H4 (cell line): Measurements from ENCODE around the gene NBPF14. TPM values are rescaled to one million over a fixed set of nuclear protein-coding genes. Genes with fewer than 3 reads are reported as not detected.
A peak's percentile ranks its signal among the peaks of the same experiment; 100 is the strongest.
"Not testable (repeated sequence)": the region's sequence is repeated elsewhere in the genome, so short reads cannot be mapped to it uniquely, and the experiment has no call there.

Source experiments
- DNase-seq: peaks from one replicate; pipeline ENCODE4 v3.0.0-alpha.2; 2015; ENCODE audit warnings: low spot score
- total RNA-seq: library from RNA; depleted of rRNA; stranded (reverse); fragments of >200 nt; shearing (Covaris generic); gene quantifications from 2 replicates; pipeline ENCODE4 v1.2.3, GENCODE V29; 2014; rRNA removed

The NBPF14 gene, protein sequence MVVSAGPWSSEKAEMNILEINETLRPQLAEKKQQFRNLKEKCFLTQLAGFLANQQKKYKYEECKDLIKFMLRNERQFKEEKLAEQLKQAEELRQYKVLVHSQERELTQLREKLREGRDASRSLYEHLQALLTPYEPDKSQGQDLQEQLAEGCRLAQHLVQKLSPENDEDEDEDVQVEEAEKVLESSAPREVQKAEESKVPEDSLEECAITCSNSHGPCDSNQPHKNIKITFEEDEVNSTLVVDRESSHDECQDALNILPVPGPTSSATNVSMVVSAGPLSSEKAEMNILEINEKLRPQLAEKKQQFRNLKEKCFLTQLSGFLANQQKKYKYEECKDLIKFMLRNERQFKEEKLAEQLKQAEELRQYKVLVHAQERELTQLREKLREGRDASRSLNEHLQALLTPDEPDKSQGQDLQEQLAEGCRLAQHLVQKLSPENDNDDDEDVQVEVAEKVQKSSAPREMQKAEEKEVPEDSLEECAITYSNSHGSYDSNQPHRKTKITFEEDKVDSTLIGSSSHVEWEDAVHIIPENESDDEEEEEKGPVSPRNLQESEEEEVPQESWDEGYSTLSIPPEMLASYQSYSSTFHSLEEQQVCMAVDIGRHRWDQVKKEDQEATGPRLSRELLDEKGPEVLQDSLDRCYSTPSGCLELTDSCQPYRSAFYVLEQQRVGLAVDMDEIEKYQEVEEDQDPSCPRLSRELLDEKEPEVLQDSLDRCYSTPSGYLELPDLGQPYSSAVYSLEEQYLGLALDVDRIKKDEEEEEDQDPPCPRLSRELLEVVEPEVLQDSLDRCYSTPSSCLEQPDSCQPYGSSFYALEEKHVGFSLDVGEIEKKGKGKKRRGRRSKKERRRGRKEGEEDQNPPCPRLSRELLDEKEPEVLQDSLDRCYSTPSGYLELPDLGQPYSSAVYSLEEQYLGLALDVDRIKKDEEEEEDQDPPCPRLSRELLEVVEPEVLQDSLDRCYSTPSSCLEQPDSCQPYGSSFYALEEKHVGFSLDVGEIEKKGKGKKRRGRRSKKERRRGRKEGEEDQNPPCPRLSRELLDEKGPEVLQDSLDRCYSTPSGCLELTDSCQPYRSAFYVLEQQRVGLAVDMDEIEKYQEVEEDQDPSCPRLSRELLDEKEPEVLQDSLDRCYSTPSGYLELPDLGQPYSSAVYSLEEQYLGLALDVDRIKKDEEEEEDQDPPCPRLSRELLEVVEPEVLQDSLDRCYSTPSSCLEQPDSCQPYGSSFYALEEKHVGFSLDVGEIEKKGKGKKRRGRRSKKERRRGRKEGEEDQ (N-terminal part only)
- total RNA-seq: 7.3 and 8.0 TPM in 2 replicates

DNA sequence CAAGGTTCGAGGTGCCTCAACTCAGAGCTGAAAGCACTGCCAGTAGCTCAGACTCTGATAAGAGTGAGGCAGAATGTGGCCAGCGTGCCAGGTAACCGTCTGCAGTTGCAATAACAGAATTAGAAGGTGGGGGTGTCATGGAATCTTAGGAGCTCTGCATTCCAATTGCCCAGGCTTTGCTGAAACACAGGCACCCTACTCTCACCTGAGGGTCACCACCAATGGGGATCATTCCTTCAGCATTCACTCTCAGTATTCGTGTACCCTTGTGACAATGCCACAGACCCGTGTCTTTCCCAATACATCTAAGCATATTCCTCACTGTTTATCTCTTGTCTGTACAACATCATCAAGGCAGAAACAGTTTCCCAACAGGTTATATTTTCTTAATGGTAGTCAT is at the start of gene NBPF14:
TSS of gene NBPF14 (minus strand) at position 101 of the 400 bp plus-strand sequence. CDS start 294 bp downstream, outside the sequence.
- not testable (repeated sequence) for DNase-seq

DNA sequence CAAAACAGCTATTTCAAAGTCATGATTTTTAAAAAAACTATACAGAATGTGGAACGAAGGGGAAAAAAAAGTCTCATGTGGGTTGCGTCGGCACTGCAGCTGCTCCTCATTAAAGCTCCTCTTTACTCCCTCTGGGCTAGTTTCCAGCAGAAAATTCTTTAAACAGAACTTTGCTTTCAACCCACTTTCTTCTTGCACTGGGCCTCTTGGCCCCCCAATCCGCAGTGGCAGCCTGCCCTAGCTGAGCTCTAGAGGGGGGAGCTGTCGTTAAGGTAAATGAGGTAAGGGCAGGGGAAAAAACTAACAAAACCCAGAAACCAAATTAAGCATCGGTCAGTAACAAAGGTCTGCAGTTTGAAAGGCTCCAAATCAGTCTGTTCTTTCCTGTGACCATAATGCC is 29.6 kb upstream of the NBPF14 start:
- not testable (repeated sequence) for DNase-seq

DNA sequence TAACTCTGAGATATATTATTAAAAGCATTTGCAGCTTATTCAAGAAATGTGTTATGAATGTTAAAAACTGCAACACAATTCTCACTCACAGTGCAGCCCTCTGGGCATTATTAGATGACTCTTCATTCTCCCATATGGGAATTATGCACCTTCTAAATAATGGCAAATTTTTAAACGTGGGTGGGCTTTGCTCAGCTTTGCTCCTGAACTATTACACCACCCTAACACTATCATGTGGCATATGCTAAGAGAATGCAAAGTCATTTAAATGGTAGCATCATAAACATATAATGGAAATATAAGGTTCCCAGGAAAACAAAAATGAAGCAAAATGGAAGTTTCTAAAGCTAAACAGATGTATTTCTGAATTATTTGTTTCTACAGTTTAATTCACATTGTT is 22.4 kb upstream of the NBPF14 start:
- not testable (repeated sequence) for DNase-seq

DNA sequence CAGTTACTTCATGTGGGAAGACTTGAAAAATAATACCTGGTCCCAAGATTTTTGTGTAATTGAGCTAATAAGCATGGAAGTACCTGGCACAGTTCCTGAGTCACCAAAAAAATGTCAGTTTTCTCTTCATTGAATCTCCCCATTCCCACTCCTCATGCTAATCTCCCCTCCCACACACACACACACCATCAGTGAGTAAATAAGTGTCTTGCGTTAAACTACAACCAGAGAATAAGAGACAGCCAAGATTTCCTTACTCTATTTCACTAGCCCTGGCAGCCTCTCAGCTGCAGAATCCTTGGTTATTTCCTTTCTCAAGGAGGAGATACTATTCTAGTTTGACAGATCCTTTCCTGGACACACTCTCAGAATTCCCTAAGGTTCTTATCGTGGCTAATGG is 9.5 kb upstream of the NBPF14 start:
- DNase-seq: not testable (repeated sequence)

DNA sequence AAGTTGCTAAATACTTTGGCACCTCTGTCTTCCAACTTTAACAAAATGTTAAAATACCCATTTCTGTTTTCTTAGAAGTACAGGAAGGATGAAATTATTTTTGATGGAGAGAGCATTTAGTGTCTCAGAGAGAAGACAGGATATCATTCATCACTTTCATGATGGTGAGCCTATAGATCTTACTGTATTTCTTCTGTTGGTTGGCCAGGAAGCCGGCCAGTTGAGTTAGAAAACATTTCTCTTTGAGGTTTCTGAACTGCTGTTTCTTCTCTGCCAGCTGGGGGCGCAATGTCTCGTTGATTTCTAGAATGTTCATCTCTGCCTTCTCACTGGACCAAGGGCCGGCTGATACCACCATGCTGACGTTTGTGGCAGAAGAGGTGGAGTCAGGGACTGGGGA is 451 bp downstream of the NBPF14 start:
- DNase-seq: not testable (repeated sequence)

DNA sequence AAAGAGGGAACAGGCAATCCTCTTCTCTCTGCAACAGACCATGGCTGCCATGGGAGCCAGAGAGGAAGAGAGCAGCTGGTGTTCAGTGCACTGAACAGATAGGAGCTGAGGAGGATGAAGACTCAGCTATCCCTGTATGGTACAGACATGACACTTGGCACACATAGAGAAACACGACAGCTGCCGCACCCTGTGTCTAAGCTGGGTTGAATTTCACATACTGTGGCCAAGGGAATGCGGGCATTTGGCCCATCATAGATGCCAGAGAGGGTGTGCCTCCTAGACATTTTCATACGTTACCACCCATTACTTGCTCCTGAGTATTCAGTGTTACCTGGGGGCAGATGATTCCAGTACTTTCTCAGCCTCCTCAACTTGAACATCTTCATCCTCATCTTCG is 4.7 kb downstream of the NBPF14 start:
- not testable (repeated sequence) for DNase-seq

DNA sequence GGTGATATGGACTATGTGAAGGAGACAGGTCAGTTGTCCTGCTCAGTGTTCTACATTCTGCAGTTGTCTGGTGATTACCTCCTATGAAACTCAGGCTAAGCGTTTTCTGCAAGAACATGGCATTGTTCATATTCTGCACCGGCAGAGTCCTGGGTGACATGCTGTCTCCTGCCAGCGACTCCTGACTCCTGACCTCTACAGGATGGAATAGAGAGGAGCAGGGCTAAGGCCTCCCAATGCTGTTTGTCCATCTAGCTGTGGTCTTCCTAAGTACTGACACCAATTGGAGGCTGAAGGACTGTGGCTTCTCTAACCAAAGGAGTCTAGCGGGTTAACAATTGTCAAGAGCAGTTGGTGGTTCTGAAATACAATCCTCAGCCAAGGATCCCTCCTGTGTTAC is 63.7 kb downstream of the NBPF14 start:
- DNase-seq: not testable (repeated sequence)

DNA sequence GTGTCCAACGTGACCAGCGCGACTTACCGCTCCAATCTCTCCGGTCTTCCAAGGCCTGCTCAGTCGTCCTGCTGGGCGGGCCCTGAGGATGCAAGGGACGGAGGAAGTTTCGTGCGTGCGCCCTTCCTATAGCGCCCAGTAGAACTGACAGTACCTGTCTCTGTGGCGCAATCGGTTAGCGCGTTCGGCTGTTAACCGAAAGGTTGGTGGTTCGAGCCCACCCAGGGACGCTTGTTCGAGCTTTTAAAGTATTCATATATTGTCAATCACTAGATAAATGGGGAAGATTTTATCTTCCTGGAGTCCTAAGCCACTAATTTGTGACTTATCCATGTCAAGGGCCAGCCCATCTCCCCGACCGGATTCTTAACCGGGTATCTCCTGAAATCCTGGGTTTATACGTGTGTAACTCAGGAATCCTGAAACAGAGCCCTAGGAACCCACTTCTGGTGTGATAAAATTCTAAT is 66.7 kb downstream of the NBPF14 start:
- DNase-seq: peak; percentile 41

DNA sequence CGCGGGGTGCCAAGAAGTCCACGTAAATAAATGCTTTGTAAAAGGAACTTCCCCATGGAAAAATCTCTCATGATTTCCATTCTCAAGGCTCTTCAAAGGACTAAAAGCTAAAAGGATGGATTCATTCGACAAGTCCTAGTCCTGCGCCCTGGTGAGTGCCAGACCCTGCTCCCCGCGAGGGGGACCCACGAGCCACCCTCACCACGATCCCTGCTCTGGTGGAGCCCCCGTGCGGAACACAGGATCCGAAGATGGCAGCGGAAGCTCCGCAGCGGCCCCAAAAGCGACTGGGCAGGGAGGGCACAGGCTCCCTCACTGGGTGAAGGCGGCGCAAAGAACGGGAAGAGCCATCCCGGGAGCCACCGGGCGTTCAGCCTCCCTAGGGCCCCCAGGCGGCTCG is 67.2 kb downstream of the NBPF14 start:
- not testable (repeated sequence) for DNase-seq

DNA sequence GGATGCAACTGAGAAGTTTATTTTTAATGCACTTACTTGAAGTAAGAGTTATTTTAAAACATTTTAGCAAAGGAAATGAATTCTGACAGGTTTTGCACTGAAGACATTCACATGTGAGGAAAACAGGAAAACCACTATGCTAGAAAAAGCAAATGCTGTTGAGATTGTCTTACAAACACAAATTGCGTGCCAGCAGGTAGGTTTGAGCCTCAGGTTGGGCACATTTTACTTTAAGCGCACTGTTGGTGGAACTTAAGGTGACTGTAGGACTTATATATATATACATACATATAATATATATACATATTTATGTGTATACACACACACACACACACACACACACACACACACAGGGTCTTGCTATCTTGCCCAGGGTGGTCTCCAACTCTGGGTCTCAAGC is 69.2 kb downstream of the NBPF14 start:
- not testable (repeated sequence) for DNase-seq

DNA sequence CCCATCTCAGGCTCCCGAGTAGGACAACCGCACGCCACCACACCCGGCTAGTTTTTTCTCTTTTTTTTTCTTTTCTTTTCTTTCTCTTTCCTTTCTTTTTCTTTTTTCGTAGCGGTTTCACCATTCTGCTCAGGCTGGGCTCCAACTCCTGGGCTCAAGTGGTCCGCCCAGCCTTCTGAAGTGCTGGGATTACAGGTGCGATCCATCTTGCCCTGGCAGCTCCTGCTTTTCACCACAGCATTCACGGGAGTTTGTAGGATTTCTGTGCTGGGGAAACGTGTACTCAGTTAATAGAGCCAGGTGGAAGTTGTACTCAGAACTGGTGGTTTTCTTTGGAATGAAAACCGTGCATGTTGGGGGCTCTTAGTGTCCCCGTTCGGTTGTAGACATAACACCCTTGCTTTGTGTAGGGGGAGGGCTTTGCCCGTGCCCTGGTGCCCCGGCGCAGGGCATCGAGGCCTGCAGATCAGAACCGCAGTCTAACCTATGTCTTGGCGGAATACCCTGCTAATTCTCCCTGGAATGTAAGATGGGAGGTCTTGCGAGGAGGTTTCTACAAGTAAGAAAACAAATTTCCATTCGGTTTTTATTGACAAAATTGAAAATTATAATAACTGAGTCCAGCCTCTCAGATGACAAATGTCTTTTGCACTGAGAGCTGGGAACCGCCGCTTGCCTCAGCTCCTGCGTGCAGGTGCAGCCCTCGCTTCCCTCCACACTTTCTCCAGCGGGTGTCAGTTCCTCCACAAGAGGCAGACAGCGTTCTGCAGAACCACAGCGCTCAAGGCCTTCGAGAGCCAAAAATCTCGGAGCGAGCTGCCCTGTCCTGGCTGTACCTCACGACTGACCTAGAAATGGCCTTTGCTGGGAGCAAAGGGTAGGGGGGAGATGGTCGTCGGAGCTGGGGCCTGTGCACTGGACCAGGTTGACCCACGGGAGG is 72.3 kb downstream of the NBPF14 start:
- not testable (repeated sequence) for DNase-seq

DNA sequence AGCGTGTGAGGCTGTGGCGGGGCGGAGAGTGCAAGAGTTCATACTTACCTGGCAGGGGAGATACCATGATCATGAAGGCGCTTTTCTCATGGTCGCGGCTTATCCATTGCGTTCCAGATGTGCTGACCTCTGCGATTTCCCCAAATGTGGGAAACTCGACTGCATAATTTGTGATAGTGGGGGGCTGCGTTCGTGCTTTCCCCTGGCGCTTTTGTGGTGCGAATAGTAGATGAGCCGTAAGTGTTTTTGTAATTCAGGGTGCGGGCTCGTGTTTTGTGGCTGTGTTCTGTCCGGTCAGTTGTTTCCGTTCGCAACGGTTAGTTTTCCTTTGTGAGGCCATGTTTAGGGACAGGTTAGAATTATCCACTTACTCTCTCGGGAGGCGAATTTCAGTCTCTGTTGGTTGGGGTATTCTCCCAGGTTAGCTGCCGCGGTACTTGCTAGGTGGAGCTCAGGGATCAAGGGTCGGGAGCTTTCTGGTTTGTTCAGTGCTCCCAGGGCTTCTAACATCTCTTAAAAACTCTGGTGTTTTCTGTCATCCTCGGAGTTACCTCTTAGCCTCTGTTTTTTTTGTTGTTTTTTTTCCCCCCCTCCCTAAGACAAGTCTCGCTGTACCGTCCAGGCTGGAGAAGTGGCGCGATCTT is 73.1 kb downstream of the NBPF14 start:
- peak; percentile 98 for DNase-seq

DNA sequence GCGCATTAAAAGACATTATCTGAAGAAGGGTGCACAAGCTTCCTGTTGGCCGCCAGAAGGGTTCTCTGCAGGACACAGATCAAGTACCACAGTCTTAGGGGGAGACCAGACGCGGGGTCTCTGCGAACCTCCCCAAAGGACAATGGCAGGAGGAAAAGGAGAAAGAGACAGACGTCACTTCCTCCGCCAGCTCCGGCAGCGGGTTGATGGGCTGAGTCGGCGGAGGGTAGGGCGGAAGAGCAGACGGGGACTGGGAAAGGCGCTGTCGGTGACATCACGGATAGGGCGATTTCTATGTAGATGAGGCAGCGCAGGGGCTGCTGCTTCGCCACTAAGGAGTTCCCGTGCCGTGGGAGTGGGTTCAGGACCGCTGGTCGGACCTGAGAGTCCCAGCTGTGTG is 73.7 kb downstream of the NBPF14 start:
- peak; percentile 91 for DNase-seq

DNA sequence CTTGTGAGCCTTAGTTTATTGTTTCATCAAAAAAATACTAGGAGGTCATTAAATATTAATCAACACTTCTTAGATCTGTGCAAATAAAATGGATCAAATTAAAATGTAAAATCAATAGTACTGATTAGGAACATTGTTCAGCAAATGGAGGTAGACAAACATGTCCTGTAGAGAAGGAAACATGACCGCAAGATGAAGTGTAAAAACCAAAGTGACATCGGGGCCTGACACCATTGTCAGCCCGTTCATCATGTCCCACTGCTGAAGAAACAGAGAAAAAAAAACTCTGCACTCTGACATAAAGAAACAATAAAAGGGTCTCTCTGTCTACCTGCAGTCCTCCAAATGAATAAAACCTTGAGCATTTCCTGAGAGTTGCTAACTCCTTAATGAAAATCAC is 81.5 kb downstream of the NBPF14 start:
- DNase-seq: not testable (repeated sequence)

DNA sequence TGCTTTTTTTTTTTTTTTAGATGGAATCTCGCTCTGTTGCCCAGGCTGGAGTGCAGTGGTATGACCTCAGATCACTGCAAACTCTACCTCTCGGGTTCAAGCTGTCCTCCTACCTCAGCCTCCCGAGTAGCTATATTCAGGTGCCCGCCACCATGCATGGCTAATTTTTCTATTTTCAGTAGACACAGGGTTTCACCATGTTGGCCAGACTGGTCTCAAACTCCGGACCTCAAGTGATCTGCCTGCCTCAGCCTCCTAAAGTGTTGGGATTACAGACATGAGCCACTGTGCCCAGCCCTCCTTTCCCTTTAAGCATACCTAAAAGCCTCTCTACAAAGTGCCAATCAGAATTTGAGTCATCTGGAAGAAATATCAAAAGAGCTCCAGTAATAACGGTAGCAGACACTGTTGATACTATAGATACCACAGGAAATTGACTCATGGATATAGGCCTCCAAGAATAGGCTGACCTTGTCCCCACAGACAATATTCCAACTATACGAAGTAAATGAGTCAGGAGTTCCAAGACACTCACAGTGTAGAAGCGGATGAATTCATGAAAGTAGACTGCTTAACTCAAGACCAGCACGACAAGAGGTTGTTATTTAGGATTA is 83.1 kb downstream of the NBPF14 start:
- DNase-seq: peak; percentile 44

DNA sequence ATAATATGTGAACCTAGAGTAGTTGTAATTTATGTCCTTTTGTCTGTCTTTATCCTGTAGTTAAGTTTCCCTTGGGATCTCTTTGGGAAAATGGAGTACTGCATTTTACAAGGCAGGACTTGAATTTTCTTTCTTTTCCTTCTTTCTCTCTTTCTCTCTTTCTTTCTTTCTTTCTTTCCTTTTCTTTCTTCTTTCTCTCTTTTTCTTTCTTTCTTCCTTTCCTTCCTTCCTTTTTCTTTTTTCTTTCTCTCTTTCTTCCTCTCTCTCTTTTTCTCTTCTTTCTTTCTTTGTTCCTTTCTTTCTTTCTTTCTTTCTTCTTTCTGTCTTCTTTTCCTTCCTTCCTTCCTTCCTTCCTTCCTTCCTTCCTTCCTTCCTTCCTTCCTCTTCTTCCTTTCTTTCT is 101.9 kb downstream of the NBPF14 start:
- not testable (repeated sequence) for DNase-seq

DNA sequence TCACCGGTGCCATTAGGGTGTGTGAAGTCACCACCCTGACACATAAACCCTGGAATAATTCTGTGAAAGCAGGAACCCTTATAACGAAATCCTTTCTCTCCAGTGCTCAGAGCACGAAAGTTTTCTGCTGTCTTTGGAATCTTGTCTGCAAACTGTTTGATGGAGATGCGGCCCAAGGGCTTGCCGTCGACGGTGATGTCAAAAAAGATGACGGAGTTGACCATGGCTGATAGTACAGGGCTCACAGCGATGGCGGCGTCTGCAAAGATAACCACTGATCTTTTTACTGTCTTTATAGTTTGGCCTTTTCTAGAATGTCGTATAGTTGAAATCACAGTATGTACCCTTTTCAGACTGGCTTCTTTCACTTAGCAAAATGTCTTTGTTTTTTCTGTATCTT is 112.8 kb downstream of the NBPF14 start, which contains the start of gene PPIAL4G:
TSS of gene PPIAL4G (minus strand) at position 274 of the 400 bp plus-strand sequence. CDS start at position 224, 50 bp downstream.
- DNase-seq: not testable (repeated sequence)
